ENCODE data around the gene PRM2. TPM values are rescaled to one million over a fixed set of nuclear protein-coding genes. Genes with fewer than 3 reads are reported as not detected.

The PRM2 gene
- total and polyA plus RNA-seq, 2 experiments from 2014 or later = not detected

GRCh38 chr16:11254913-11255736, 21.2 kb downstream of the PRM2 start:
- H3K27ac ChIP-seq = no peak overlapping the region
- H2AFZ ChIP-seq = peak overlapping the region; percentile 62
- H3K4me1 ChIP-seq (ENCODE audit: insufficient read depth) = peaks cover 10% of the 10 kb centered on the region; the same call in 1 of the 2 replicates
- peak; percentile 86 for DNase-seq
- H3K9me3 ChIP-seq (ENCODE audit: low read depth) = no peaks in the 10 kb centered on the region
- no peaks in the 10 kb centered on the region for H3K27me3 ChIP-seq (replicated peaks; ENCODE audit: insufficient read depth)
- H3K36me3 ChIP-seq (ENCODE audit: low read depth) = no peaks in the 10 kb centered on the region
- peaks cover 8% of the 10 kb centered on the region for H3F3A ChIP-seq (ENCODE audit: insufficient read depth)
- H3K9ac ChIP-seq = peak overlapping the region; percentile 89
- no peaks in the 10 kb centered on the region for H3K79me2 ChIP-seq (ENCODE audit: insufficient read depth)
- peak overlapping the region; percentile 86 for H3K4me2 ChIP-seq (ENCODE audit: unreplicated experiment)
- H4K20me1 ChIP-seq (ENCODE audit: insufficient read depth) = no peaks in the 10 kb centered on the region
- WGBS, 2 experiments (ENCODE audit: low coverage in 1 of 2, low lambda C conversion rate in 2 of 2, missing lambda C conversion rate in 2 of 2) = 1 to 2% methylated on average over 55 to 84 of the region's 105 CpGs
- in situ Hi-C loops (cut with MboI) = loop anchor here (10.0 kb wide), 1 partner anchor 290 kb away; no protein-coding TSS in a partner anchor
- TF ChIP-seq EZH2phosphoT487 (IDR thresholded peaks at IDR 0.05; ENCODE audit: insufficient read depth, low read depth) = no peak
- H3K9me2 ChIP-seq (ENCODE audit: insufficient read depth) = no peaks in the 10 kb centered on the region
- H3K4me3 ChIP-seq = peak overlapping the region; percentile 78

GRCh38 chr16:11253995-11254912, 22.0 kb downstream of the PRM2 start:
- TF ChIP-seq EZH2phosphoT487 (IDR thresholded peaks at IDR 0.05; ENCODE audit: insufficient read depth, low read depth) (no peak), EZH2 (IDR thresholded peaks at IDR 0.05; ENCODE audit: insufficient read depth, poor library complexity, severe bottlenecking) (no peak)
- no peaks in the 10 kb centered on the region for H3K9me2 ChIP-seq (ENCODE audit: insufficient read depth)
- H3K27me3 ChIP-seq (replicated peaks; ENCODE audit: insufficient read depth) = no peaks in the 10 kb centered on the region
- DNase-seq = no peak
- H3K9me3 ChIP-seq (ENCODE audit: low read depth) = no peaks in the 10 kb centered on the region
- in situ Hi-C loops (cut with MboI) = loop anchor here (10.0 kb wide), 1 partner anchor 289 kb away; no protein-coding TSS in a partner anchor
- H2AFZ ChIP-seq = peak overlapping the region; percentile 62
- H3K9ac ChIP-seq = peak overlapping the region; percentile 89
- H3K27ac ChIP-seq = no peak overlapping the region
- H3K36me3 ChIP-seq (ENCODE audit: low read depth) = no peaks in the 10 kb centered on the region
- peaks cover 9% of the 10 kb centered on the region; the same call in 1 of the 2 replicates for H3K4me1 ChIP-seq (ENCODE audit: insufficient read depth)
- no peaks in the 10 kb centered on the region for H4K20me1 ChIP-seq (ENCODE audit: insufficient read depth)
- H3K4me3 ChIP-seq = peak overlapping the region; percentile 78
- peak overlapping the region; percentile 86 for H3K4me2 ChIP-seq (ENCODE audit: unreplicated experiment)
- 34 to 36% methylated on average over 29 of the region's 29 CpGs for WGBS, 2 experiments (ENCODE audit: low coverage in 1 of 2, low lambda C conversion rate in 2 of 2, missing lambda C conversion rate in 2 of 2)
- peaks cover 8% of the 10 kb centered on the region for H3F3A ChIP-seq (ENCODE audit: insufficient read depth)
- H3K79me2 ChIP-seq (ENCODE audit: insufficient read depth) = no peaks in the 10 kb centered on the region

- no peaks in the 10 kb centered on the region for H4K20me1 ChIP-seq (ENCODE audit: insufficient read depth)
- in situ Hi-C loops (cut with MboI) = loop anchor here (10.0 kb wide), 1 partner anchor 289 kb away; no protein-coding TSS in a partner anchor
- no peaks in the 10 kb centered on the region for H3K27me3 ChIP-seq (replicated peaks; ENCODE audit: insufficient read depth)
- TF ChIP-seq EZH2phosphoT487 (IDR thresholded peaks at IDR 0.05; ENCODE audit: insufficient read depth, low read depth) (no peak), EZH2 (IDR thresholded peaks at IDR 0.05; ENCODE audit: insufficient read depth, poor library complexity, severe bottlenecking) (no peak)
- H3K9ac ChIP-seq = no peak overlapping the region
- H3K4me3 ChIP-seq = no peak overlapping the region
- no peak overlapping the region for H3K27ac ChIP-seq
- peak; percentile 65 for DNase-seq
- no peaks in the 10 kb centered on the region for H3K79me2 ChIP-seq (ENCODE audit: insufficient read depth)
- H3K36me3 ChIP-seq (ENCODE audit: low read depth) = no peaks in the 10 kb centered on the region
- H3F3A ChIP-seq (ENCODE audit: insufficient read depth) = peaks cover 8% of the 10 kb centered on the region
- H2AFZ ChIP-seq = no peak overlapping the region
- H3K9me2 ChIP-seq (ENCODE audit: insufficient read depth) = no peaks in the 10 kb centered on the region
- no peaks in the 10 kb centered on the region for H3K9me3 ChIP-seq (ENCODE audit: low read depth)
- H3K4me1 ChIP-seq (ENCODE audit: insufficient read depth) = peaks cover 4% of the 10 kb centered on the region; the same call in 1 of the 2 replicates
- peak overlapping the region; percentile 86 for H3K4me2 ChIP-seq (ENCODE audit: unreplicated experiment)
- 73 to 81% methylated on average over 5 of the region's 5 CpGs for WGBS, 2 experiments (ENCODE audit: low coverage in 1 of 2, low lambda C conversion rate in 2 of 2, missing lambda C conversion rate in 2 of 2)
Measured at GRCh38 chr16:11253009-11253994, 23.0 kb downstream of the PRM2 start.

Measured in GM23248 (cell line).